IPS-20b (cell line): ENCODE data around the gene COLEC11.

ENCODE experiments used
- H3K27ac ChIP-seq: one replicate; pipeline ENCODE4 v1.5.1; 2013; ENCODE audit warnings: low read length
- H3K27me3 ChIP-seq: 2 replicates; pipeline ENCODE4 v1.6.1; 2013; ENCODE audit warnings: mild to moderate bottlenecking, low read length, inconsistent platforms; ENCODE audit not compliant: insufficient read depth
- H3K36me3 ChIP-seq: 2 replicates; pipeline ENCODE4 v1.6.1; 2013; ENCODE audit warnings: low read depth, mild to moderate bottlenecking, inconsistent platforms, low read length, moderate library complexity; ENCODE audit not compliant: insufficient read depth
- H3K4me1 ChIP-seq: 2 replicates; pipeline ENCODE4 v1.6.1; 2013; ENCODE audit warnings: mild to moderate bottlenecking, control low read depth, inconsistent platforms, low read length, moderate library complexity; ENCODE audit not compliant: insufficient read depth
- H3K4me3 ChIP-seq: 2 replicates; pipeline ENCODE4 v1.5.1; 2013; ENCODE audit warnings: mild to moderate bottlenecking, low read length, inconsistent platforms
- H3K9ac ChIP-seq: 2 replicates; pipeline ENCODE4 v1.6.1; 2013; ENCODE audit warnings: low read depth, mild to moderate bottlenecking, inconsistent platforms, low read length, moderate library complexity
- H3K9me3 ChIP-seq: 2 replicates; pipeline ENCODE4 v1.6.1; 2013; ENCODE audit warnings: mild to moderate bottlenecking, low read depth, low read length, inconsistent platforms; ENCODE audit not compliant: insufficient read depth

The COLEC11 gene

GRCh38 chr2:3639015-3639630 lies 44.2 kb downstream of the COLEC11 start:
- H3K4me3 ChIP-seq: no peak overlapping the region
- peaks cover 3% of the 10 kb centered on the region; the same call in 1 of the 2 replicates for H3K4me1 ChIP-seq
- H3K27ac ChIP-seq: no peak overlapping the region
- no peaks in the 10 kb centered on the region for H3K27me3 ChIP-seq
- no peaks in the 10 kb centered on the region for H3K36me3 ChIP-seq
- no peak overlapping the region for H3K9ac ChIP-seq
- no peaks in the 10 kb centered on the region for H3K9me3 ChIP-seq

GRCh38 chr2:3639653-3640052 lies 44.7 kb downstream of the COLEC11 start:
- no peak overlapping the region for H3K9ac ChIP-seq
- H3K27me3 ChIP-seq: no peaks in the 10 kb centered on the region
- no peak overlapping the region for H3K27ac ChIP-seq
- H3K4me1 ChIP-seq: no peaks in the 10 kb centered on the region
- no peaks in the 10 kb centered on the region for H3K36me3 ChIP-seq
- H3K9me3 ChIP-seq: no peaks in the 10 kb centered on the region
- H3K4me3 ChIP-seq: no peak overlapping the region

- H3K27ac ChIP-seq: no peak overlapping the region
- H3K36me3 ChIP-seq: no peaks in the 10 kb centered on the region
- H3K9me3 ChIP-seq: no peaks in the 10 kb centered on the region
- no peak overlapping the region for H3K4me3 ChIP-seq
- no peaks in the 10 kb centered on the region for H3K4me1 ChIP-seq
- H3K27me3 ChIP-seq: no peaks in the 10 kb centered on the region
- no peak overlapping the region for H3K9ac ChIP-seq
These were observed 46.3 kb downstream of the COLEC11 start for GRCh38 chr2:3641181-3641580.

GRCh38 chr2:3641841-3642421 lies 47.0 kb downstream of the COLEC11 start:
- H3K27me3 ChIP-seq: no peaks in the 10 kb centered on the region
- no peaks in the 10 kb centered on the region for H3K4me1 ChIP-seq
- H3K4me3 ChIP-seq: no peak overlapping the region
- H3K9ac ChIP-seq: no peak overlapping the region
- no peak overlapping the region for H3K27ac ChIP-seq
- H3K36me3 ChIP-seq: no peaks in the 10 kb centered on the region
- H3K9me3 ChIP-seq: no peaks in the 10 kb centered on the region

GRCh38 chr2:3642521-3643215 lies 47.8 kb downstream of the COLEC11 start:
- no peaks in the 10 kb centered on the region for H3K27me3 ChIP-seq
- no peaks in the 10 kb centered on the region for H3K9me3 ChIP-seq
- H3K9ac ChIP-seq: no peak overlapping the region
- H3K4me3 ChIP-seq: no peak overlapping the region
- no peak overlapping the region for H3K27ac ChIP-seq
- H3K36me3 ChIP-seq: no peaks in the 10 kb centered on the region
- H3K4me1 ChIP-seq: no peaks in the 10 kb centered on the region

- Histone ChIP-seq H3K36me3 (no peaks in the 10 kb centered on the region), H3K4me3 (no peak overlapping the region), H3K9ac (no peak overlapping the region), H3K27me3 (no peaks in the 10 kb centered on the region), H3K4me1 (no peaks in the 10 kb centered on the region), H3K9me3 (no peaks in the 10 kb centered on the region), H3K27ac (no peak overlapping the region)
These were observed 48.7 kb downstream of the COLEC11 start for GRCh38 chr2:3643371-3644245.

- Histone ChIP-seq H3K27me3 (no peaks in the 10 kb centered on the region), H3K4me3 (no peak overlapping the region), H3K9ac (no peak overlapping the region), H3K36me3 (no peaks in the 10 kb centered on the region), H3K4me1 (no peaks in the 10 kb centered on the region), H3K9me3 (no peaks in the 10 kb centered on the region), H3K27ac (no peak overlapping the region)
These were observed 49.3 kb downstream of the COLEC11 start for GRCh38 chr2:3644246-3644525.

GRCh38 chr2:3644891-3645605 lies 50.1 kb downstream of the COLEC11 start:
- H3K4me3 ChIP-seq: no peak overlapping the region
- no peaks in the 10 kb centered on the region for H3K9me3 ChIP-seq
- no peak overlapping the region for H3K9ac ChIP-seq
- H3K36me3 ChIP-seq: no peaks in the 10 kb centered on the region
- no peaks in the 10 kb centered on the region for H3K4me1 ChIP-seq
- no peak overlapping the region for H3K27ac ChIP-seq
- H3K27me3 ChIP-seq: no peaks in the 10 kb centered on the region

GRCh38 chr2:3645745-3646389 lies 51.0 kb downstream of the COLEC11 start:
- Histone ChIP-seq H3K27me3 (no peaks in the 10 kb centered on the region), H3K9me3 (no peaks in the 10 kb centered on the region), H3K4me3 (no peak overlapping the region), H3K27ac (no peak overlapping the region), H3K36me3 (no peaks in the 10 kb centered on the region), H3K4me1 (peaks cover 3% of the 10 kb centered on the region; the same call in 1 of the 2 replicates), H3K9ac (no peak overlapping the region)

GRCh38 chr2:3646446-3646845 lies 51.5 kb downstream of the COLEC11 start:
- Histone ChIP-seq H3K9me3 (no peaks in the 10 kb centered on the region), H3K4me3 (no peak overlapping the region), H3K4me1 (peaks cover 4% of the 10 kb centered on the region; the same call in 1 of the 2 replicates), H3K36me3 (no peaks in the 10 kb centered on the region), H3K9ac (no peak overlapping the region), H3K27me3 (no peaks in the 10 kb centered on the region), H3K27ac (no peak overlapping the region)

GRCh38 chr2:3647246-3647645 lies 52.3 kb downstream of the COLEC11 start:
- H3K27ac ChIP-seq: no peak overlapping the region
- no peaks in the 10 kb centered on the region for H3K36me3 ChIP-seq
- H3K9ac ChIP-seq: no peak overlapping the region
- H3K4me1 ChIP-seq: peaks cover 4% of the 10 kb centered on the region; the same call in 1 of the 2 replicates
- no peak overlapping the region for H3K4me3 ChIP-seq
- no peaks in the 10 kb centered on the region for H3K9me3 ChIP-seq
- no peaks in the 10 kb centered on the region for H3K27me3 ChIP-seq
